KG1 (cell line): Measurements from ENCODE around the gene PRDM16.

Experiments
- DNase-seq: peaks from one replicate; lab custom pipeline; 2025; lab: John Stamatoyannopoulos, UW

PRDM16 gene

GRCh38 chr1:3323021-3323795 is 254.2 kb downstream of the PRDM16 start:
- no peak for DNase-seq

GRCh38 chr1:3323796-3324703 is 255.0 kb downstream of the PRDM16 start:
- no peak for DNase-seq

- DNase-seq: no peak
Measured at GRCh38 chr1:3324704-3325535, 255.9 kb downstream of the PRDM16 start.

GRCh38 chr1:3326516-3327388 is 257.7 kb downstream of the PRDM16 start:
- DNase-seq: no peak

GRCh38 chr1:3327389-3327702 is 258.3 kb downstream of the PRDM16 start:
- no peak for DNase-seq

- no peak for DNase-seq
Measured at GRCh38 chr1:3327936-3328590, 259.1 kb downstream of the PRDM16 start.

- no peak for DNase-seq
Measured at GRCh38 chr1:3329640-3330281, 260.8 kb downstream of the PRDM16 start.

GRCh38 chr1:3330771-3331245 is 261.8 kb downstream of the PRDM16 start:
- no peak for DNase-seq

- DNase-seq: no peak
Measured at GRCh38 chr1:3331564-3331963, 262.6 kb downstream of the PRDM16 start.

GRCh38 chr1:3332043-3332442 is 263.0 kb downstream of the PRDM16 start:
- DNase-seq: no peak

- DNase-seq: no peak
Measured at GRCh38 chr1:3332662-3333061, 263.7 kb downstream of the PRDM16 start.

GRCh38 chr1:3333903-3334302 is 264.9 kb downstream of the PRDM16 start:
- no peak for DNase-seq

GRCh38 chr1:3334366-3334765 is 265.4 kb downstream of the PRDM16 start:
- DNase-seq: no peak

GRCh38 chr1:3335754-3336640 is 267.0 kb downstream of the PRDM16 start:
- DNase-seq: no peak

- no peak for DNase-seq
Measured at GRCh38 chr1:3336641-3337630, 267.9 kb downstream of the PRDM16 start.

- no peak for DNase-seq
Measured at GRCh38 chr1:3337798-3338724, 269.1 kb downstream of the PRDM16 start.

GRCh38 chr1:3338725-3339070 is 269.7 kb downstream of the PRDM16 start:
- no peak for DNase-seq
